ENCODE measurements around the gene PIP5K1C. TPM values are rescaled to one million over a fixed set of nuclear protein-coding genes. Genes with fewer than 3 reads are reported as not detected.

The PIP5K1C gene
- polyA plus RNA-seq, 3 donors = 29.0 to 32.7 (median 31.2) TPM

DNA sequence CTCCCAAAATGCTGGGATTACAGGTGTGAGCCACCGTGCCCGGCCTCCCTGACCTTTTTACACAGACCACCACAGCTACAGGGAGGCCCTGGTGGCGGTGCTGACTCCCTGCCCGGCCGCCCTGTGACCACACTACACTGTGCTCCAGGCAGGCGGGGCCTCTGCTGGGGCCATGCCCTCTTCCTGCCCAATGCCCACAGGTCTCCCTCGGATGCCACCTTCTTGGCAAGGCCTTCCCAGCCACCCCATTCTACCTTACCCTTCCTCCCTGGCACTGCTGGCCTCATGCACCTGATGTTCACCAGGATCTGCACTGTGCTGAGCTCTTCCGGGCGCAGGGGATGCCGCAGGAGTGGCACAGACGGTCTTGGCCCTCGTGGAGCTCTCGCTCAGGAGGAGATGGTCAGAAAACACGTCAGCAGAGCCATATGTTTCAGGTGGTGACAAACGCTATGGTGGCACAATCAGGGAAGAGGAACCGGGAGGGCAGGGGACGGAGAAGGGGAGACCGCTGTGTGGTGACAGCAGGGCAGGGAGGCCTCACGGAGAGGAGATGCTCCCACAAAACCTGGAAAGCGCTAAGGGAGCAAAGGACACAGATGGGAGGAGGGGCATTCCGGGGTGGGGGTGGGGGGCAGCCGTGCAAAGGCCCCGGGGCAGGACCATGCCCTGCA lies 4.1 kb downstream of the PIP5K1C start:
- no peak for DNase-seq

DNA sequence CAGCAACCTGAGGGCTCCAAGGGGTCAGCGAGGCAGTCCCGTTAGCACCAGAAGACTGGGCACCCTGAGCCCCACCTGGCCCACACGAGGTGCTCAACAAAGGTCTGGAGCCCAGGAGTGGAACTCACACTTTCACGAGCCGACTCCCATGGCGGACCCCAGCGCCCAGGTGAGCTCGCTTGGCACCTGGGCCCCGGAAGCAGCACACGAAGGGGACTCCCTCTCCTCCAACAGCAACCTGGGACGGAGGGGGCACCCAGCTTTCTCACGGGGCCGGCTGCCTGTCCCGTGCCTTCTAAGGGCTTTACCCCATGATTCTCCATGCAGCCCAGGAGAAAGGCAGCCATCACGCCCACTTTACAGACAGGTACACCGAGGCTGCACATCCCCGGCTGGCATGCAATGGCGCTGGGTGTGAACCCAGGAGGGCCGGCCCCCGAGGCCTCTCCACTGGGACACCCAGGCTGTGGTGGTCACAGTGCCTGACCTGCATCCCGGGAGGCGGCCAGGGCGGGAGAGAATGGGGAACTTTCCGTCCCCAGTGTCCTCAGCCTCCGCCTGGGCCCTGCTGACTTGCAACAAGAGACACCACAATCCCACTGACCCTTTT lies 5.0 kb downstream of the PIP5K1C start:
- DNase-seq = no peak

DNA sequence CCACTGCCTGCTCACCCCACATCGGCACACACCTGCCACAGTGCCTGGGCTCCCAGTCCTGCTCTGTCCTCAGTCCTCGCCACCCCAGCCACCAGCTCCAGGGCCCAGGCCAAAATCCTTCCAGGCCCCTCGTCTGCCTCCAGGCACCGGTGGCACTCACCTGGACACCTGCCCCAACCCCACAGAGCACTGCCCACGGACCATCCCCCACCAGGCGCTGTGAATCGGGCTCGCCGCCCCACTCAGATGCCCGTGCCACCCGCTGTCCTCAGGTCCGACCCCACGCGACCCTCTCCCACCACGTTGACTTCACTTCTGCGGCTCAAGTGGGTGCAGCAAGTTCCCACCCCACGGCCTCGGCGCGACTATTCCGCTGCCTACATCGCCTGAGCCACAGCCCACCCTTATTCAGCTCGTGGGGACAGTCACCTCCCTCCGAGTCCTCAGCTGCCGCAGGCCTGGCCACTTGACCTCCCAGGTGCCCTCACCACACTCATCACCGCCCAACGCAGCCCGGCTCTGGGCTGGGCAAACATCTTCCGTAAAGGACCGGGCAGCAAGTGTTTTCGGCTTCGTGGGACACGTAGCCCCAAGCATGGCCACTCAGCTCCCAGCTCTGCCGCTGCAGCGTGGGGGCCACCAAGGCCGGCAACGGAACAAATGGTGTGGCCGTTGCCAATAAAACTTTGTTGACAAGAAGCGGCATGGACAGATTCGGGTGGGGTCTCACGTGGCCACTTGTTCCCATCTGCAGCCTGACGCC lies 5.7 kb downstream of the PIP5K1C start:
- DNase-seq = no peak

DNA sequence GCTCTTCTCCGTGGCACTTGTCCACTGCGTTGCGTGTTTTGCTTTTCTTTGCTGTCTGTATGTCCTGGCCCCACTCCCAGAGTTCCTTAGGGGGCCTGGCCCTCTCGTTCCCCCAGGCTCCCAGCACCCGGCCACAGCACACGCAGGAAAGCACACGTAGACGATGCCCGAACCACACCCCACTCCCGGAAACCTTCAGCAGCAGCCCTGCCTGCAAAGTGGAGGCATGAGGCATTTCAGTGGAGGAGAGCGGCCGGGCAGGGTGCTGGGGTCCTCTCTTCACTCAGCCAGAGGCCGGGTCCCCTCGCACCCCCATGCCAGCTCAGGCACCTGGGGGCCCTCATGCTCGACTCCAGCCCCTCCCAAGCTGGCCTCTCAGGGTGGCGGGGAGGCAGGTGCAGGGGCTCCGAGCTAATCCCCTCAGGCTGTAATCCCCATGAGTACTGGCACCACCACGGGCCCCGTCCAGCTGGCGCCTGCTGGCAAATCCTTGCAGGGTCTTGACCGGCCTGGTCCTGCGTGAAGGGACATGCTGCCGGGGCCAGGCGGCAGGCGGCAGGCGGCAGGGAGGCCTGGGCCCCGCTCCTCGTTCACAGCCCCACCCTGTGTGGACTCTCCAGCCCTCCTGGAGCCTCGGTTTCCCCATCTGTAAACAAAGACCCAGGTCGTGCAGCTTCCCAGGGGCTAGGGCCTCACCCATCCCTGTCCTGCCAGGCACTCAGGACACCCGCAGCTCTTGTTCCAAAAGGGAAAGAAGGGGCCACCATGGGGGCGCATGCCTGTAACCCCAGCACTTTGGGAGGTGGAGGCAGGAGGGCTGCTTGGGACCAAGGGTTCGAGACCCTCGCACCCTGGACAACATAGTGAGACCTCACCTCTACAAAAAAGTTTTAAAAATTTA lies 7.0 kb downstream of the PIP5K1C start:
- no peak for DNase-seq

DNA sequence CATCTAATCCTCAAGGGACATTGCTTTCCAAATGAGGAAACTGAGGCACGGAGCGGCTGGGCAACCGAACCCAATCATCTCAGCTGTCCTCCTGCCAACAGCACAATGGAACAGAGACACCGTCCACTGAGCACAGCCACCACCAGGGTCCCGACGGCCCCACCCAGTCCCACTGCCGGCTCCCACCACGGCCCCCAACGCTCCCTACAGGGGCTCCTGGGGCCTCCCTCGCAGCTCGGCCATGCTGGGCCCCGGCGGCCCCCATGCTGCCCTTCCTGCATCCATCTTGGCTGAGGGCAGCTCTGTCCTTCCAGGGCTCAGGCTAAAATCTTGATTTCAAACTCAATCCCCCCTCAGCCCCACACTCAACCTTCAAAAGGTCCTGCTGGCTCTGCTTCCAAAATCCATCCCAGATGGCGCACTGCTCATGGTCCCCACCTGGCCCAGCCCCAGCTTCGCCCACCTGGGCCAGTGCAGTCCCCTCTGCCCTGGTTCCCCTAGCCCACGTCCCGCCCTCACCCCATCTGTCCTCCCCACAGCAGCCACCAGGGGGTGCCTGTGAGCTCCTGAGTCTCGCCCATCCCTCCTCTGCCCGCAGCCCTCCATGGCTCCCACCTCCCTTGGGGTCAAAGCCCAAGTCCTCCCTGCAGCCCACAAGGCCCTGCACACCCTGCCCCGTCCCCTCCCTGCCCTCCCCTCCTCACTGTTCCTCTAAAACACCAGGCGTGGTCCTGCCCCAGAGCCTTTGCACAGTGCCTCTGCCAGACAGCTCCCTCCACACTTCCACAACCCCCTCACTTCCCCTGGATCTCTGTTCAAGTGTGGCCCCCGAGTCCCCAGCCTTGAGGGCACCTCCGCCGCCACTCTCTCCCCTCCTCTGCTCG lies 7.9 kb downstream of the PIP5K1C start:
- no peak for DNase-seq

DNA sequence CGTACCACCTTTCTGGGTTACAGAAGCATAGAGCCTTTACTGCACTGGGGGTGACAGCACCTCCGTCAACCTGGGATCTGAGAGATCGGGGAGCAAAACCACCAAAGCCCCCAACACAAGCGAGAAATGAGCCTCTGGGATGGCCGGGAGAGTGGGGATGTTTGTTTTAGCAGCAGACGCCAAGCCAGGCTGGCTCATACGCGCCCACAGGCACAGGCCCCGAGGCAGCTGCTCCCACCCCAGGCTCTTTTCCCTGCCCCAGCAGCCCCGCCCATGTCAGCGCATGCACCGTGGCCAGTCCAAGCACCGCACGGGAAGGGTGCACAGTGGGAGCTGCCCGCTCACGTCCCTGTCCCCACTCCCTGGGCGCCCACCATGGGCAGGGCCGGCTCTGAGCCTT lies 8.5 kb downstream of the PIP5K1C start:
- no peak for DNase-seq

DNA sequence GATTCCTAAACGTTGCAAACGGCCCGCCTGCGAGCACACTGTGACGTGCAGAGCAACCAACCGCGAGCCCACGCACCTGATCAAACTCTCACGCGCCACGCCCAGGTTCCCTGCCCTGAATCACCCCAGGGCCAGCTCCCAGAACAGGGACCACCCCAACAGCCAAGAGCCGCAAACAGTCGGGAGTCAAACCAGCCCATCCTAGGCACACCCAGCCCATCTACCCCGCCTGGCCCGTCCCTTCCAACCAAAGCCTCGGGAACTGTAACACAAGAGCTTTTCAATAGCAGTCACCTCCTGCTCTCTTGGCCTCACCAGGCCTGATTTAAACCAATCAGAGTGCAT lies 8.9 kb downstream of the PIP5K1C start:
- DNase-seq = no peak

DNA sequence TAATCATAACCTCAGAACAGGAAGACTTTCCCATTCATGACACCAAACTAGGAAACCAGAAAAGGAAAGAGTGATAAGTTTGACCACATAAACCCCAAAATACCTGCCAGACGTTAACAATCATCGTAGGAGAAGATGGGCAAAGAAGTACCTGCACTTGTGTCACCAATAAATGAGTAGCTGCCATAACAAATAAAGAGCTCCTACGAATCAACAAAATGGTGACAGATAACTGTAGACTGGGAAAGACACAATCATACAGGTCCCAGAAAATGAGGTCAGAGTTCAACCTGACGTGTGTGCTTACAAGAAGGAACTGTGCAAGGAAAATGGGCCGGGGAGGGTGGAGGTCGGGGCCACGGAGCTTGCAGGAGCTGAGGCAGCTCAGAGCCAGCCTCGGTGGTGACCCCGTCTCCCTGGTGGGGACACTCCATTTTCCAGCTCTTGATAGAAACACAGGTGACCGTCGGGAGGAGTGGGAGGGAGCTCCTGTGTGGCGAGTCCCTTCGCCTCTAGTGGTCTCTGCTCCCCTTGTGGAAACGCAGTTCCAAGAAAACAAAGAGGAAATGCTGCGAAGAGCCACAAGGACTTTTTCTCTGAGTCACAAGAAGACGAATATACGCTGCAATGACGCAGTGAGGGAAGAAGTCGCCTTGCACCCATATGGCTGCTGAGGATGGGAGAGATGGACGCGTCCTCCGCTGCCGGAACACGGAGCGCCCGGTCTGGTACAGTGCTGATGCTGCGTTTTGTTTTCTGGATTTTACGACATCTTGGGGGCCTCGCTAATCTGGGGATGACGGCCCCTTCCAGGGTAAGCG lies 9.5 kb downstream of the PIP5K1C start:
- no peak for DNase-seq

DNA sequence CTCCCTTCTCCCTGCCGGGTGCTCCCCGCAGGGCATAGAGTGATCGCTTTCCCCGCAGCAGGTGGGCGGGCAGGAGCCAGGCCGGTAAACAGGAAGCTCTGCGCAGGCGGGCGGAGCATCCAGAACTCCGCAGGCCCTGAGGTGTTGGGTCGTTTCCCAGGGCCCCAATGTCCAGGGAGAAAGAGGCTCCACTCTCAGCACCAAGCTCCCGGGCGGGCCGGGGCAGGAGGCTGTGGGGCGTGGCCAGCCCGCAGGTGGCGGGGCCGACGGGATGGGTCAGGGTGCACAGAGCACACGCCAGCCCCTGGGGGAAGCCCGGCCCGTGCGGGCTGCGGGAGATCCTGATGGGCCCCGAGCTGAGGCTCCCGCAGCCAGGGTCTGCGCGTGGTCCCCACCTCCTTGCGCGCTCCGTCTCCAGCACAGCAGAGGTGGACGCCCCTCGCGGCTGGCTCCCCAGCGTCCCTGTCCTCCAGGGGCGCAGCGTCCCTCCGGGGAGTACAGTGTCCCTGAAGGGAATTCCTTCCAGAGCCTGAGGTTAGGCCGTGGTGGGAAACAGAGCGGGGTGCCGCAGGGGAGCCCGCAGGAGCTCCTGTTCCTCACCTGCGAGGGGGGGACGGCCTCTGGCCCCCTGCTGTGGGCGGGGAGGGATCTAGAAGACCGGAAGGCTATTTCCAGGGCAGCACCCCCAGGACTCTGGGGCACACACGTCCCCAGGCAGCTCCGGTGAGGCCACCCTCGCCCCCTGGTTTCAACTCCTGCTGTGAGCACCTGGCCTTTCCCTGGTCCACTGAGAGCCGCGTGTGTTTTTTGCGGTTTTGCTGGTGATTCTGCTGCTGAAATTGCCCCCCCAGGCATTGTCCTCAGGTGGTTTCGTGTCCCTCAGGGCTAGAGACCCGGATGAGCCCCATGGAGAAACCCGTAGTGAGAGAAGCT lies 12.2 kb downstream of the PIP5K1C start:
- DNase-seq = no peak

DNA sequence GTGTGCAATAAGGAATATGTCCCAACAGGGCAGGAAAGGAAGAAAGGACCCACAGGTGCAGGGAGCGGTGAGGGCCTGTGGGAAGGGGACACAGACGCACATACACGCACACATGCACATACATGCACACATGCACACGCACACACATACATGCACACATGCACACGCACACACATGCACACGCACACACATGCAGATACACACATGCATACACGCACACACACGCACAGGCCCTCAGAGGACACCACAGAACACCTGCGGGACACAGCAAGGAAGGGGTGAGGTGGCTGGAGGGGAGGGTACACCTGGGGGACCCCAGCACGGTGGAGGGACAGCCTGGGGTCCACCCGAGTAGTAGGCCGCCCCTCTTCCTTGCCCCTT lies 12.9 kb downstream of the PIP5K1C start:
- no peak for DNase-seq

DNA sequence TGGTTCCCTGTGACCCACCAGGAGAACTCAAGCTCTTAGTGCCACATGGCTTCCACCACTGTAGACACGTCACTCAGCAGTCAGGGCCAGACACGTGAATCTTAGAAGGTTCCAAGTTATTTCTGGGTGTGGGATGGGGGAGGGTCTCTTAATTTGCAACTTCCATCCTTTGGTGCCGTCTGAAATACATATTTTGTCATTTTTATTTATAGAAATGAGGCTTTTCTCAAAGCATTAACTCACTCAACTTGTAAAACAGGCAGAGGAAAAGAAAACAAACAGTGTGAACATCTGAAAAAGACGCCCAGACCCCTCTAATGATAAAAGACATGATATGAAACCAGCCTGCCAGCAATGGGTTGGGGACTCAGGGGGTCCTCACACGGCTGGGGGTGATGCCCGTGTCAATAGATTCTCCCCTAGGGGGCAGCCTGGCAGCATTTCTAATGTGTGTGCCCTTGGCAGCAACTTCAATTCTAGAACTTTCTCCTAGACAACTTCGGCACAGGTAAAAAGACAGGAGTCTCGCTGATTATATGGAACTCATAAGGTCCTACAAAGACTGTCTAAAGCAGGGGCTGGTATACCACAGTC lies 15.4 kb downstream of the PIP5K1C start:
- DNase-seq = no peak

DNA sequence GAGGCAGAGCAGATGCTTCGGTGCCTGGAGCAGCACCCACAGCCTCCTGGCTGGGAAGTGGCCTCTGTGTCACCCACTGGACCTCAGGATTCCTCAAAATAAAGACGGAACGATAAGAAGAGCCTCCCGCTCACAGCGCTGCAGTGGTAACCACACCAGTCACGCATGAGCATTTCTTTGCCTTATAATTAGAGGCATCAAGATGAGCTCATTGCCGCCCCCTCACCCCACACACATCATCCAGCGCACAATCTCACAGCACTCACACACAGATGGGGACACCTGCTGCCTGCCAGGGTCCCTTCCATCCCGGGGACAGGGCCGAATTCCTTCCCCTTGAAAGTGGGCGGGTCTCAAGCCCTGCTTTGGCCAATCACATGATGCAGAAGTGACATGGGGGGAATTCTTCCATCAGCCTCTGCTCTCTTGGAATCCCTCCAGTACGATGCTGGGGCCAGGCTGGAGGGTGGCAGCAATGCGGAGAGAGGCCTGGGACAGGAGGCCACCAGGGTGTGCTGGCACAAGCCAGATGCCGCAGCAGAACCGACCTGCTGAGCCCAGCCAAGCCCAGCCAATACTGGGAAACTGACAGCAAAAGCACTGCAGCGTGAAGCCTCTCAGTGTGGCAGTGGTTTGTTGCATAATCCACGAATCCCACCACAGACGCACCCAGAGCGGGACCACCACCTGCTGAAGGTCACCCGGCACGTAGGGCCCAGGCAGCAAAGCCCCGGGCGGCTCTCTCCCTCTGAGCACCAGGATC lies 16.0 kb downstream of the PIP5K1C start:
- DNase-seq = no peak

DNA sequence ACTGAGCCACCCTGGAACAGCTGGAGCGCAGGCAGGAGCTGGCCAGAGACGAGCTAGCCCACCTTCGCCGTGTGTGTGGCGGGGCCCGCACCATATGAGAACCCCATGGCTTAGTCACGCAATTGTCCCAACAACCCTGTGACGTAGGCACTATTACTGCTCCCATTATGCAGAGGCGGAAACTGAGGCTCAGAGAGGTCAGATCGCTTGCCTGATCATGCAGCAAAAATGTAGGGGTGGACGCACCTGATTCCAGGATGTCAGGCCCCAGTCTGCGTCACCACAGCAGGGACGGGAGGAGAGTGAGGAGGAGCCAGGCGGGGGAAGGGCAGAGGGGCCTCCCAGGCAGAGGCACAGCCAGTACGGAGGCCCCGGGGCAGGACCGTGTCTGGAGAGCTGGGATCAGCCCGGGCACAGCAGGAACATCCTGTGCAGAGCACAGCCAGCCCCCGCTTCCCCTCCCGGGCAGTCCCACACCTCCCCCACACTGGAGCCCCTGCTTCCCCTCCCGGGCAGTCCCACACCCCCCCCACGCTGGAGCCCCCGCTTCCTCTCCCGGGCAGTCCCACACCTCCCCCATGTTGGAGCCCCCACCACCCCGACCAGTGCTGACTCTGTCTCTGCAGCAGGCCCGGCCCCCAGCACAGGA lies 16.7 kb downstream of the PIP5K1C start:
- no peak for DNase-seq

DNA sequence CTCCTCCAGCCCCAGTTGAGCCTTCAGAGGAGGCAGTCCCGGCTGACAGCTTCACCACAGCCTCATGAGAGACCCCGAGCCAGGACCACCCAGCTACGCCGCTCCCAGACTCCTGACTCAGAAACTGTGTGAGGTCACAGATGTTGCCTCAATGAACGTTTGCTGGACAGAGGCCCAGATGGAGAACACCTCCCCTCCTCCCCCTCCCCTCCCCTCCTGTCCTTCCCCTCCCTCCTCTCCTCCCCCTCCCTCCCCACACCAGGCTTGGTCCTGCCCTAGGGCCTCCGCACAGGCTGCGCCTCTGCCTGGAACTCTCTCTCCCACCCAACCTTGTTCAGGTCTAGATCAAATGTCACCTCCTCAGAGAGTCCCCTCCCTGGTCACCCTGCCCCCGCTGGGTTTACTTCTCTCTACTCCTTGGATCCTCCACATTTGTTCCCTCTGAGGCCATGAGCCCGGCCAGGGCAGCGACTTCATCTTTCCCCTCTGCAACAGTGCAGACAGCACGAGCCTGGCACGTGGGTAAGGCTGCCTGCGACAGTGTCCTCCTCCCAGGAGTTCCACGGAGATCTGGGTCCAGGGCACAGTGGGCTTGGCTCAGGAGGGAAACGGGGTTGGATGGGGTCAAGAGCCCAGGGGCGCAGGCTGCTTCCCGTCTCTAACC lies 17.4 kb downstream of the PIP5K1C start:
- DNase-seq = no peak

DNA sequence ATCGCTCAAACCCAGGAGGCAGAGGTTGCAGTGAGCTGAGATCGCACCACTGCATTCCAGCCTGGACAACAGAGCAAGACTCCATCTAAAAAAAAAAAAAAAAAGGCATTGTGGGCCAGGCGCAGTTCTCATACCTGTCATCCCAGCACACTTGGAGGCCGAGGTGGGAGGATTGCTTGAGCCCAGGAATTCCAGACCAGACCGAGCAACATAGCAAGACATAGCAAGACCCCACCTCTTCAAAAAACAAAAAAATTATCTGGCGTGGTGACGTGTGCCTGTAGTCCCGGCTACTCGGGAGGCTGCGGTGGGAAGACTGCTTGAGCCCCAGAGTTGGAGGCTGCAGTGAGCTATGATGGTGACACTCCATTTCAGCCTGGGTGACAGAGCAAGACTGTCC lies 18.0 kb downstream of the PIP5K1C start:
- DNase-seq = no peak

DNA sequence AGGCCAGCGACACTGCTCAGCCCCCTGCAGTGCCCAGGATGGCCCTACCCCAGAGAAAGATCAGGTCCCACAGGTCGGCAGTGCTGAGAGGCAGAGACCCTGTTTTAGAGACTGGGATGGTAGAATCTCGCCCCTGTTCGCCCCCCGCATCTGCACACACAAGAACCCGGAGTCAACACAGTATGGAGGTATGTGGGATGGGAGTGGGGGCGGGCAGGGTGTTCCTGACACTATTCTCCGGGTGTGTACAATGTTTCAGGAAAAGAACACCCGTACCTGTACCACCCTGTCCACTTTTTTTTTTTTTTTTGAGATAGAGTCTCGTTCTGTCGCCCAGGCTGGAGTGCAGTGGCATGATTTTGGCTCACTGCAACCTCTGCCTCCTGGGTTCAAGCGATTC lies 19.3 kb downstream of the PIP5K1C start:
- no peak for DNase-seq

DNA sequence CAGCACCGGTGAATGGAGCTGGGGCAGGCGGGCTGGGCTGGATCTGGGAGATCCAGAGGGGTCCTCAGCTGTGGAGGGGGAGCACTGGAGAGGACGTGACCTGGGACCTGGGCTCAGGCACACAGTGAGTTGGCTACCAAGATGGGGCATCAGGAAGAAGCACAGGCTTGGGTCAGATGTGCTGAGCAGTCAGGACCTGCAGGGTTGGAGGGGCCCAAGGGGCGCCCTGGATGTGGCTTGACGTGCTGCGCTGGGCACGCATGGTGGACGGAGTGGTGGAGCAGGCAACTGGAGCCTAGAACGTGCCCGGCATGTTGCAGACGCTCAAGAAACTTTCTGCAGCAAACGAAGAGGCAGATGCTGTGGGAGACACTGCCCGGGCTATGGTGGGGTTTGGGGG lies 20.7 kb downstream of the PIP5K1C start:
- DNase-seq = no peak
